ENCODE data around the gene LENEP. TPM values are rescaled to one million over a fixed set of nuclear protein-coding genes. Genes with fewer than 3 reads are reported as not detected.
A peak's percentile ranks its signal among the peaks of the same experiment; 100 is the strongest.

The LENEP gene
- total RNA-seq, 4 donors from 2014 or later, result not detected

GRCh38 chr1:155000411-155000725 lies 7.0 kb downstream of the LENEP start:
- TF ChIP-seq POLR2AphosphoS5 (IDR thresholded peaks at IDR 0.05), result no peak
- TF ChIP-seq CTCF (IDR thresholded peaks at IDR 0.05), result no peak
- no peak for TF ChIP-seq POLR2A (IDR thresholded peaks at IDR 0.05)
- no peak for TF ChIP-seq EP300 (IDR thresholded peaks at IDR 0.05; ENCODE audit: low read depth)
- in situ Hi-C loops (cut with MboI; ENCODE audit: low pct_ligation_motif_present in 1 of 4, low pct_unique_long_range_greater_than_20kb in 1 of 4, low sequenced_read_pairs in 3 of 4), result no loop called here
- Histone ChIP-seq H3K9me3 (no peaks in the 10 kb centered on the region), H3K36me3 (no peaks in the 10 kb centered on the region), H3K4me1 (peaks cover 23 to 34% (median 32%) of the 10 kb centered on the region in 4 donors), H3K27me3 (no peaks in the 10 kb centered on the region), H3K4me3 (peak overlapping the region; percentile 66 to 90 (median 79)), H3K27ac (peak overlapping the region; percentile 96 to 100 (median 98))
- DNase-seq, result peak; percentile 57
- WGBS, 2 donors (ENCODE audit: low coverage in 1 of 2), result 0% methylated on average over 13 of the region's 13 CpGs; no CpG with 5 or more reads in 1 of the 2 donors
- intact Hi-C loops (cut with DNase I; ENCODE audit: low total_unique reads), result loop anchor here (5.0 kb wide), 1 partner anchor 33 kb away; no protein-coding TSS in a partner anchor

DNA sequence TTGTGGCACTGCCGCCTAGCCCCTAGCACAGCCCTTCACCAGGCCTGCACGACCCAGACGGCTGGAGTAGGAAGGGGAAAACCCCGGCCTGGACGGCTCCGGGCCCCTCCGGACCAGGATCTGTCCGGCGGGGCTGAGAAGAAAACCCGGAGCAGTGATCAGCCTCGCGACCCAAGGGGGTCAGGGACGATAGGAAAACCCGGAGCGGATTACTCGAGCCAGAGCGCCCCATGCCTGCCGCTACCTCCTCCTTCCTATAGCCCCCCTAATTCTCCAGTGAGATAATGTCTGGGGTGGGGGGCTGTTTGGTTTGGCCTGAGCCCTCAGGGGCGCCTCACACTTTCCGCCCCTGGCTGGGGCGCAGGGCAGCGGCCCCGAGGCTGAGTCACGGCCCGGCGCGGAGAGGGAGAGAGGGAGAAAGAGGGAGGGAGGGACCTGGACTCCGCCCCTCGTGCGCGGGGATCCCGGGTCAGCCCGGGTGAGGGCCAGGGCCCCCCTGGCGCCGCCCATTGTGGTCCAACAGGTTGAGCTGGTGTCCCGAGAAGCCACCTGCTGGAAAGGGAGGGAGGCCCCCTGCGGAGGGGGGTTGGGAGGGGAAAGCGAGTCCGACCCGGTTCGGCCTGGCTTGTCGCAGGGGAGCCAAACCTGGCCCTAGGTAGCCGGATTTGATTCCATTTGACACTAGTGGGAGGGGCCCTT lies 7.5 kb downstream of the LENEP start:
- in situ Hi-C loops (cut with MboI; ENCODE audit: low pct_ligation_motif_present in 1 of 4, low pct_unique_long_range_greater_than_20kb in 1 of 4, low sequenced_read_pairs in 3 of 4) (no loop called here), intact Hi-C loops (cut with DNase I; ENCODE audit: low total_unique reads) (loop anchor here (5.0 kb wide), 1 partner anchor 34 kb away; no protein-coding TSS in a partner anchor)
- TF ChIP-seq EP300 (IDR thresholded peaks at IDR 0.05; ENCODE audit: low read depth) (peak; percentile 93), CTCF (IDR thresholded peaks at IDR 0.05) (peak in 2 of 5 experiments; percentile 37 to 43), POLR2AphosphoS5 (IDR thresholded peaks at IDR 0.05) (peak; percentile 72 to 94 (median 91)), POLR2A (IDR thresholded peaks at IDR 0.05) (peak; percentile 90)
- WGBS, 2 donors (ENCODE audit: low coverage in 1 of 2), result 1% methylated on average over 28 of the region's 43 CpGs; no CpG with 5 or more reads in 1 of the 2 donors
- no peaks in the 10 kb centered on the region for H3K36me3 ChIP-seq
- peak overlapping the region; percentile 66 to 90 (median 79) for H3K4me3 ChIP-seq
- peak overlapping the region; percentile 96 to 100 (median 98) for H3K27ac ChIP-seq
- peak; percentile 97 for DNase-seq
- H3K4me1 ChIP-seq, result peaks cover 28 to 38% (median 36%) of the 10 kb centered on the region in 4 donors
- H3K9me3 ChIP-seq, result no peaks in the 10 kb centered on the region
- no peaks in the 10 kb centered on the region for H3K27me3 ChIP-seq

DNA sequence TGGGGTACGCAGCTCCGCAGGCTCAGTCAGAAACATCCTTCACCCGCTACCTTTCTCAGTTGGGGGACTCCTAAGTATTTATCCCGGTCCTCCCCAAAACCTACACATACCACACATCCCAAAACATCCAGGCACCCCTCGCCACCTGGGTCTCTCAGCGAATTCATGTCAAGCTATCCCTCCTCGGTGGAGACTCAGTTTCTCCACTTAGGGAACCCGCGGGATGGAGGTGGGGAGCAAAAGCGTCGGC lies 8.0 kb downstream of the LENEP start:
- Histone ChIP-seq H3K36me3 (no peaks in the 10 kb centered on the region), H3K4me1 (peaks cover 33 to 43% (median 41%) of the 10 kb centered on the region in 4 donors), H3K27me3 (no peaks in the 10 kb centered on the region), H3K9me3 (no peaks in the 10 kb centered on the region), H3K27ac (peak overlapping the region; percentile 96 to 100 (median 98)), H3K4me3 (peak overlapping the region; percentile 66 to 90 (median 79))
- TF ChIP-seq POLR2AphosphoS5 (IDR thresholded peaks at IDR 0.05) (no peak), EP300 (IDR thresholded peaks at IDR 0.05; ENCODE audit: low read depth) (no peak), CTCF (IDR thresholded peaks at IDR 0.05) (no peak), POLR2A (IDR thresholded peaks at IDR 0.05) (no peak)
- no peak for DNase-seq
- in situ Hi-C loops (cut with MboI; ENCODE audit: low pct_ligation_motif_present in 1 of 4, low pct_unique_long_range_greater_than_20kb in 1 of 4, low sequenced_read_pairs in 3 of 4), result no loop called here
- intact Hi-C loops (cut with DNase I; ENCODE audit: low total_unique reads), result loop anchor here (5.0 kb wide), 1 partner anchor 34 kb away; no protein-coding TSS in a partner anchor
- WGBS, 2 donors (ENCODE audit: low coverage in 1 of 2), result 0% methylated on average over 11 of the region's 11 CpGs; no CpG with 5 or more reads in 1 of the 2 donors

DNA sequence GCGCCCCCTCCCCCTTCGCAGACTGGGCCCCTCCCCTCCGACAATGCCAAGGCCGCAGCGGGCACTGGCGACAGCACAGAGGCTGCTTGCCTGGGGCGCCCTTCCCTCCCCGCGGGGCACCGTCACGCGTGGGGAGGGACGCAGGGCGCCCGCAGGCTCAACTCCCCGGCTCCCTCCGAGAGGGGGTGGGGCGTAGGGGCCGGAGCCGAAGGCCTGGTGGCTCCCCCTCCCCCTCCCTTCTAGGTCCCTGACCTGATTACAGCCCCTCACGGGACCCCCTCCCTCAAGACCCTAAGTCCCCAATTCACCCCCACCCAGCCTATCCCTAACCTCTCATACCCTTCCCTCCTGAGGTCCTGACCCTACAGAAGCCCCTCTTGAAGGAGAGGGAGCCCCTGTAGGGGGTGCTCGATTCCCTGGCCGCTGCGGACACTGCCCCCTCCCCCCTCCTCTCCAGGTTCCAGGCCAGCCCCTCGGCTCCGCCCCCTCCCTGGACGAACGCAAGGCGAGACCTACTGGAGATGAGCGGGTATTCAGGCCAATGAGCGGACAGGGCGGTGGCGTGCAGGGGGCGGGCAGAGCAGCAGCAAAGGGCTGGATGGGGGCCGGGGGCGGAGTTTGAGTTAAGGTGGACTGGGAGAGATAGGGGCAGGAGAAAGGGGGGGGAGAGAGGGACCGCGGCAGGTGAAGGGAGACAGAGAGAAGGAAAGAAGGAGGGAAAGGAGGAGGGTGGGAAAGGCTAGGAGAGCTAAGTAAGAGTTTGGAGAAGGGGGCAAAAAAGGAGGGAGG lies 8.5 kb downstream of the LENEP start:
- peaks cover 38 to 48% (median 46%) of the 10 kb centered on the region in 4 donors for H3K4me1 ChIP-seq
- TF ChIP-seq EP300 (IDR thresholded peaks at IDR 0.05; ENCODE audit: low read depth) (no peak), CTCF (IDR thresholded peaks at IDR 0.05) (peak in 4 of 5 experiments; percentile 23 to 46 (median 42)), POLR2AphosphoS5 (IDR thresholded peaks at IDR 0.05) (peak; percentile 77 to 89 (median 78)), POLR2A (IDR thresholded peaks at IDR 0.05) (peak; percentile 87)

More for the DNA sequence above, 8.5 kb downstream of the LENEP start:
- H3K27ac ChIP-seq, result peak overlapping the region; percentile 96 to 100 (median 98)
- peak; percentile 100 for DNase-seq
- peak overlapping the region; percentile 66 to 90 (median 79) for H3K4me3 ChIP-seq
- 0 to 1% methylated on average over 1 to 33 of the region's 38 CpGs for WGBS, 2 donors (ENCODE audit: low coverage in 1 of 2)
- in situ Hi-C loops (cut with MboI; ENCODE audit: low pct_ligation_motif_present in 1 of 4, low pct_unique_long_range_greater_than_20kb in 1 of 4, low sequenced_read_pairs in 3 of 4), result no loop called here
- H3K27me3 ChIP-seq, result no peaks in the 10 kb centered on the region
- no peaks in the 10 kb centered on the region for H3K36me3 ChIP-seq
- no peaks in the 10 kb centered on the region for H3K9me3 ChIP-seq
- intact Hi-C loops (cut with DNase I; ENCODE audit: low total_unique reads), result loop anchor here (5.0 kb wide), 1 partner anchor 35 kb away; no protein-coding TSS in a partner anchor

Data from transverse colon (tissue), 4 donors.